Measurements from ENCODE around the gene SUSD4.

GRCh38 chr1:223209992-223210787, 153.8 kb downstream of the SUSD4 start:
- TF ChIP-seq POLR2A (IDR thresholded peaks at IDR 0.05) (no peak), CTCF (IDR thresholded peaks at IDR 0.05) (no peak)
